Astrocyte (in vitro differentiated cells and primary cell): ENCODE data around the gene CYP20A1. TPM values are rescaled to one million over a fixed set of nuclear protein-coding genes. Genes with fewer than 3 reads are reported as not detected.
A peak's percentile ranks its signal among the peaks of the same experiment; 100 is the strongest.

Experiments used
- DNase-seq: peaks from one replicate; pipeline ENCODE4 v3.0.0-alpha.2; 2010; ENCODE audit warnings: low read depth
- FAIRE-seq: peaks from 2 replicates; lab custom pipeline; 2011; peaks lifted over from hg19 to GRCh38; lab: Jason Lieb, UNC
- H2AFZ ChIP-seq: 2 replicates; pipeline ENCODE4 v1.6.0; 2012; ENCODE audit warnings: low read depth, low read length, inconsistent platforms
- H3K27ac ChIP-seq: 2 replicates; pipeline ENCODE4 v1.5.1; 2011; ENCODE audit warnings: low read depth, low read length, inconsistent platforms
- H3K27me3 ChIP-seq: 2 replicates; pipeline ENCODE4 v1.6.0; 2011; ENCODE audit warnings: low read length, inconsistent platforms; ENCODE audit not compliant: insufficient read depth
- H3K36me3 ChIP-seq: 2 replicates; pipeline ENCODE4 v1.5.1; 2011; ENCODE audit warnings: low read length, inconsistent platforms; ENCODE audit not compliant: insufficient read depth
- H3K4me1 ChIP-seq: 2 replicates; pipeline ENCODE4 v1.5.1; 2011; ENCODE audit warnings: low read length, inconsistent platforms; ENCODE audit not compliant: insufficient read depth
- H3K4me2 ChIP-seq: 2 replicates; pipeline ENCODE4 v1.6.0; 2012; ENCODE audit warnings: low read length, inconsistent platforms
- H3K4me3 ChIP-seq: 2 replicates; pipeline ENCODE4 v1.5.1; 2011; ENCODE audit warnings: low read depth, mild to moderate bottlenecking, low read length, inconsistent platforms; ENCODE audit not compliant: insufficient read depth
- H3K79me2 ChIP-seq: 2 replicates; pipeline ENCODE4 v1.6.0; 2012; ENCODE audit warnings: mild to moderate bottlenecking, low read length, inconsistent platforms; ENCODE audit not compliant: insufficient read depth
- H3K9ac ChIP-seq: 2 replicates; pipeline ENCODE4 v1.6.0; 2012; ENCODE audit warnings: mild to moderate bottlenecking, low read length, inconsistent platforms
- H3K9me3 ChIP-seq: 2 replicates; pipeline ENCODE4 v1.5.1; 2012; ENCODE audit warnings: low read depth, mild to moderate bottlenecking, low read length, inconsistent platforms; ENCODE audit not compliant: insufficient read depth
- H4K20me1 ChIP-seq: 2 replicates; pipeline ENCODE4 v1.6.0; 2012; ENCODE audit warnings: low read length, inconsistent platforms; ENCODE audit not compliant: insufficient read depth
- H3K27ac Mint-ChIP-seq: one replicate; pipeline ENCODE4 v1.8.0; 2021; ENCODE audit warnings: mild to moderate bottlenecking, mixed read lengths; ENCODE audit not compliant: unreplicated experiment
- H3K27me3 Mint-ChIP-seq: one replicate; pipeline ENCODE4 v1.8.0; 2021; ENCODE audit warnings: low read depth, mixed read lengths; ENCODE audit not compliant: unreplicated experiment
- H3K36me3 Mint-ChIP-seq: one replicate; pipeline ENCODE4 v1.8.0; 2021; ENCODE audit warnings: low read depth, mixed read lengths; ENCODE audit not compliant: unreplicated experiment
- H3K4me1 Mint-ChIP-seq: one replicate; pipeline ENCODE4 v1.8.0; 2021; ENCODE audit warnings: low read depth, mixed read lengths; ENCODE audit not compliant: unreplicated experiment
- H3K4me3 Mint-ChIP-seq: one replicate; pipeline ENCODE4 v1.8.0; 2021; ENCODE audit warnings: mild to moderate bottlenecking, moderate library complexity, mixed read lengths; ENCODE audit not compliant: unreplicated experiment
- H3K9me3 Mint-ChIP-seq: one replicate; pipeline ENCODE4 v1.8.0; 2021; ENCODE audit warnings: mild to moderate bottlenecking, mixed read lengths; ENCODE audit not compliant: unreplicated experiment
- CTCF ChIP-seq: IDR thresholded peaks from 2 replicates; pipeline ENCODE4 v1.5.1; 2011; ENCODE audit warnings: low read depth, mild to moderate bottlenecking, inconsistent platforms, low read length, moderate library complexity; ENCODE audit not compliant: insufficient read depth
- EZH2 ChIP-seq: IDR thresholded peaks from 2 replicates; pipeline ENCODE4 v1.6.1; 2012; ENCODE audit warnings: mild to moderate bottlenecking, low read length, inconsistent platforms; ENCODE audit not compliant: insufficient read depth
- total RNA-seq: library from RNA; stranded (reverse); gene quantifications from 2 replicates; pipeline ENCODE4 v1.2.1, GENCODE V29; 2021

Gene CYP20A1
- total RNA-seq, 1 donor from 2014 or later: 14.4 TPM

GRCh38 chr2:203237346-203238238 lies 1.2 kb upstream of the CYP20A1 start:
- H2AFZ ChIP-seq: no peak overlapping the region
- H3K79me2 ChIP-seq: peaks cover 32% of the 10 kb centered on the region
- DNase-seq (no peak), FAIRE-seq (no peak)
- peaks cover 6% of the 10 kb centered on the region for H3K4me1 ChIP-seq
- H3K4me2 ChIP-seq: peak overlapping the region; percentile 86
- H3K36me3 Mint-ChIP-seq: peaks cover 6% of the 10 kb centered on the region
- H3K27me3 ChIP-seq: no peaks in the 10 kb centered on the region
- peak overlapping the region; percentile 91 for H3K4me3 ChIP-seq
- no peak overlapping the region for H3K27ac ChIP-seq
- TF ChIP-seq CTCF (no peak), EZH2 (no peak)
- peaks cover 3% of the 10 kb centered on the region for H3K4me1 Mint-ChIP-seq
- no peaks in the 10 kb centered on the region for H3K9me3 Mint-ChIP-seq
- peak overlapping the region; percentile 94 for H3K9ac ChIP-seq
- H3K4me3 Mint-ChIP-seq: peak overlapping the region; percentile 93
- H3K27ac Mint-ChIP-seq: peak overlapping the region; percentile 53
- no peaks in the 10 kb centered on the region for H3K27me3 Mint-ChIP-seq
- H3K36me3 ChIP-seq: no peaks in the 10 kb centered on the region
- H4K20me1 ChIP-seq: peaks cover 16% of the 10 kb centered on the region
- no peaks in the 10 kb centered on the region for H3K9me3 ChIP-seq

GRCh38 chr2:203238292-203238703 lies 520 bp upstream of the CYP20A1 start:
- peak overlapping the region; percentile 94 for H2AFZ ChIP-seq
- H3K9ac ChIP-seq: peak overlapping the region; percentile 94
- peaks cover 8% of the 10 kb centered on the region for H3K36me3 Mint-ChIP-seq
- peaks cover 16% of the 10 kb centered on the region for H4K20me1 ChIP-seq
- H3K9me3 ChIP-seq: no peaks in the 10 kb centered on the region
- H3K4me3 ChIP-seq: peak overlapping the region; percentile 91
- TF ChIP-seq EZH2: no peak
- no peak for TF ChIP-seq CTCF
- FAIRE-seq (no peak), DNase-seq (no peak)
- peak overlapping the region; percentile 93 for H3K4me3 Mint-ChIP-seq
- peak overlapping the region; percentile 98 for H3K27ac ChIP-seq
- peaks cover 3% of the 10 kb centered on the region for H3K4me1 Mint-ChIP-seq
- H3K27me3 ChIP-seq: no peaks in the 10 kb centered on the region
- peaks cover 37% of the 10 kb centered on the region for H3K79me2 ChIP-seq
- H3K4me2 ChIP-seq: peak overlapping the region; percentile 86
- H3K27me3 Mint-ChIP-seq: no peaks in the 10 kb centered on the region
- H3K36me3 ChIP-seq: no peaks in the 10 kb centered on the region
- H3K9me3 Mint-ChIP-seq: no peaks in the 10 kb centered on the region
- peaks cover 6% of the 10 kb centered on the region for H3K4me1 ChIP-seq
- peak overlapping the region; percentile 41 for H3K27ac Mint-ChIP-seq

DNA sequence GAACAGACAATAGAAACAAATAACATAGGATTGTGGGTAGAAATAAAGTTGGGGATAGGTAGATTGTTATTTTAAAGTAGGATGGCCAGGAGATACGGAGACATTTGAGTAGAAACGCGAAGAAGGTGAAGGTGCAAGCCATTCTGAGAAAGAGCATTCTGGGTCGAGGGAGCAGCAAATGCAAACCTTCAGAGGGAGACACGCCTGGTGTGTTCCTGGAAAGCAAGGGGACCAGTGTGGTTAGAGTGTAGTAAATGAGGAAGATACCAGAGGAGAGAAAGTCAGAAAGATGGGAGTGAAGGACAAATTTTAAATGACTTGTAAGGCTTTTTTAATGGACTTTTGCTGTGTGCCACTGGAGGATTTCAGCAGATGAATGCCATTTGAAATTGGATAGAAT lies 1.7 kb downstream of the CYP20A1 start:
- Histone ChIP-seq H3K9ac (no peak overlapping the region), H3K27me3 (no peaks in the 10 kb centered on the region), H3K36me3 (no peaks in the 10 kb centered on the region), H3K9me3 (no peaks in the 10 kb centered on the region), H3K4me1 (peaks cover 6% of the 10 kb centered on the region), H3K27ac (no peak overlapping the region), H3K79me2 (peaks cover 43% of the 10 kb centered on the region), H2AFZ (no peak overlapping the region), H3K4me3 (peak overlapping the region; percentile 91), H4K20me1 (peaks cover 18% of the 10 kb centered on the region), H3K4me2 (peak overlapping the region; percentile 86)
- peak overlapping the region; percentile 93 for H3K4me3 Mint-ChIP-seq
- TF ChIP-seq CTCF (no peak), EZH2 (no peak)
- no peaks in the 10 kb centered on the region for H3K9me3 Mint-ChIP-seq
- H3K4me1 Mint-ChIP-seq: peaks cover 3% of the 10 kb centered on the region
- peaks cover 9% of the 10 kb centered on the region for H3K36me3 Mint-ChIP-seq
- no peaks in the 10 kb centered on the region for H3K27me3 Mint-ChIP-seq
- no peak overlapping the region for H3K27ac Mint-ChIP-seq
- FAIRE-seq (no peak), DNase-seq (no peak)
